ENCODE results near the gene SMARCA2. TPM values are rescaled to one million over a fixed set of nuclear protein-coding genes. Genes with fewer than 3 reads are reported as not detected.
"Not testable (repeated sequence)": the region's sequence is repeated elsewhere in the genome, so short reads cannot be mapped to it uniquely, and the experiment has no call there.

SMARCA2 gene
- total RNA-seq, 1 donor from 2014 or later: 110 TPM

DNA sequence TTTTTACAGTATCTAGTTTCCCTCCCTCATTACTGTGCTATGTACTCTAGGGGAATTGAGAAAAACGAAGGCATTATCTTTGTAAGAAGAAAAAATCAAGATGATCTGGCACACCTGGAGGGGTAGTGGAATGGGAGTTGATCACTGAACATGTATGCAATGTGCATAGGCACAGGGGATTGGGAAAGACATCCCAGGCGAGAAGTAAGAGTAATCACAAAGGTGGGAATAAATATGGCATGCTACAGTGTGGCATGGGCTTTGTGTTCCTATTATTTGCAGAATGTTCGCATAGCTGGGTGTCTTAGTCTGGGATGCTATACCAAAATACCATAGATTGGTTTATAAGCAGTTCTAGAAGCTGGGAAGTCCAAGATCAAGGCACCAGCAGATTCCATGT is 130.6 kb downstream of the SMARCA2 start:
- Mint-ChIP-seq H3K9me3 (ENCODE audit: unreplicated experiment) (no peaks in the 10 kb centered on the region), H3K27ac (ENCODE audit: unreplicated experiment) (no peak overlapping the region), H3K27me3 (ENCODE audit: unreplicated experiment) (no peaks in the 10 kb centered on the region), H3K4me1 (ENCODE audit: unreplicated experiment) (no peaks in the 10 kb centered on the region), H3K4me3 (ENCODE audit: unreplicated experiment) (no peak overlapping the region), H3K36me3 (ENCODE audit: unreplicated experiment) (peaks cover 8% of the 10 kb centered on the region)
- TF ChIP-seq, protein P1, sequence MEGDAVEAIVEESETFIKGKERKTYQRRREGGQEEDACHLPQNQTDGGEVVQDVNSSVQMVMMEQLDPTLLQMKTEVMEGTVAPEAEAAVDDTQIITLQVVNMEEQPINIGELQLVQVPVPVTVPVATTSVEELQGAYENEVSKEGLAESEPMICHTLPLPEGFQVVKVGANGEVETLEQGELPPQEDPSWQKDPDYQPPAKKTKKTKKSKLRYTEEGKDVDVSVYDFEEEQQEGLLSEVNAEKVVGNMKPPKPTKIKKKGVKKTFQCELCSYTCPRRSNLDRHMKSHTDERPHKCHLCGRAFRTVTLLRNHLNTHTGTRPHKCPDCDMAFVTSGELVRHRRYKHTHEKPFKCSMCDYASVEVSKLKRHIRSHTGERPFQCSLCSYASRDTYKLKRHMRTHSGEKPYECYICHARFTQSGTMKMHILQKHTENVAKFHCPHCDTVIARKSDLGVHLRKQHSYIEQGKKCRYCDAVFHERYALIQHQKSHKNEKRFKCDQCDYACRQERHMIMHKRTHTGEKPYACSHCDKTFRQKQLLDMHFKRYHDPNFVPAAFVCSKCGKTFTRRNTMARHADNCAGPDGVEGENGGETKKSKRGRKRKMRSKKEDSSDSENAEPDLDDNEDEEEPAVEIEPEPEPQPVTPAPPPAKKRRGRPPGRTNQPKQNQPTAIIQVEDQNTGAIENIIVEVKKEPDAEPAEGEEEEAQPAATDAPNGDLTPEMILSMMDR (IDR thresholded peaks at IDR 0.05): no peak
- no peak for DNase-seq (ENCODE audit: extremely low spot score, unreplicated experiment)

DNA sequence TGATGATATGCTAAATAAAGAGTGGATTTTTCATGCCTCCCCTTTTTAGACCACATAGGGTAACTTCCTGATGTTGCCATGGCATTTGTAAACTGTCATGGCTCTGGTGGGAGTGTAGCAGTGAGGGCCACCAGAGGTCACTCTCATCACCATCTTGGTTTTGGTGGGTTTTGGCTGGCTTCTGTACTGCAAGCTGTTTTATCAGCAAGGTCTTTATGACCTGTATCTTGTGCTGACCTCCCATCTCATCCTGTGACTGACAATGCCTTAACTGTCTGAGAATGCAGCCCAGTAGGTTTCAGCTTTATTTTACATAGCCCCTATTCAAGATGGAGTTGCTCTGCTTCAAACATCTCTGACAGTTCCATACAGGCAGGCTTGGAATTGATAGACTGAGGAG is 131.6 kb downstream of the SMARCA2 start:
- not testable (repeated sequence) for H3K9me3 Mint-ChIP-seq (ENCODE audit: unreplicated experiment); H3K27ac Mint-ChIP-seq (ENCODE audit: unreplicated experiment); H3K36me3 Mint-ChIP-seq (ENCODE audit: unreplicated experiment); DNase-seq (ENCODE audit: extremely low spot score, unreplicated experiment); H3K27me3 Mint-ChIP-seq (ENCODE audit: unreplicated experiment); H3K4me3 Mint-ChIP-seq (ENCODE audit: unreplicated experiment); H3K4me1 Mint-ChIP-seq (ENCODE audit: unreplicated experiment)
- TF ChIP-seq, protein P1 (IDR thresholded peaks at IDR 0.05): peak; percentile 33

DNA sequence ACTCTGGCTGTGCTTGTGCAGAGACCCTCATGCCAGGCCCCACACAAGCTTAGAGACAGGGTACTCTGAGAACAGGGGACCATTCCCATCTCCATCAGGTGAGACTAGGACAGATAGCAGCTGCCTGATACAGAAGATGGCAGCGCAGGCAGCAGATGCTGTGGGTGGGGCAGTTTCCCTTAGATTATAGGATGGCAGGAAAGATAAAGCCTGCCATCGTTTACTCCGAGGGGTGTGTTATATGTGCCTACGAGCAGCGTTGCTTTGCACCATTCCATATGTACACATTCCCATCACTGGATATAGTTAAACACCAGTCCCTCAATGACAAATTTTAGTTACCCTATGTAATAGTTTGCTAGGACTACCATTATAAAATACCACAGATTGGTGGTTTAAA is 135.2 kb downstream of the SMARCA2 start:
- H3K36me3 Mint-ChIP-seq (ENCODE audit: unreplicated experiment): no peaks in the 10 kb centered on the region
- no peak for DNase-seq (ENCODE audit: extremely low spot score, unreplicated experiment)
- no peaks in the 10 kb centered on the region for H3K4me1 Mint-ChIP-seq (ENCODE audit: unreplicated experiment)
- H3K9me3 Mint-ChIP-seq (ENCODE audit: unreplicated experiment): no peaks in the 10 kb centered on the region
- H3K4me3 Mint-ChIP-seq (ENCODE audit: unreplicated experiment): no peak overlapping the region
- TF ChIP-seq, protein P1 (IDR thresholded peaks at IDR 0.05): no peak
- H3K27ac Mint-ChIP-seq (ENCODE audit: unreplicated experiment): no peak overlapping the region
- H3K27me3 Mint-ChIP-seq (ENCODE audit: unreplicated experiment): no peaks in the 10 kb centered on the region

DNA sequence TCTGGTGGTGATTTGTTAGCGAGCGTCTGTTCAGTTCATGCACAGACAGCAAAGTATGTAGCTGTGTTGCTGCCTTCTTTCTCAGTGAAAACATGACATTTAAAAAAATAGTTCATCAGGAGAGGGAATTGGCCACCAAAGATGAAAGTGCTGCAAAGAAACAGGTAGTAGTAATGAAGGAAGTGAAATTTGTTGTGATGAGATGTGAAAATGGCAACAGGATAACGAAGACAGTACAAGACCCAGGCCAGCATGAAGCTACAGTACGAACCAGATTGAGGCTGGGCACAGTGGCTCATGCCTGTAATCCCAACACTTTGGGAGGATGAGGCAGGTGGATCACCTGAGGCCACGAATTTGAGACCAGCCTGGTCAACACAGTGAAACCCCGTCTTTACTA is 136.0 kb downstream of the SMARCA2 start:
- no peaks in the 10 kb centered on the region for H3K27me3 Mint-ChIP-seq (ENCODE audit: unreplicated experiment)
- TF ChIP-seq, protein P1 (IDR thresholded peaks at IDR 0.05): no peak
- H3K4me1 Mint-ChIP-seq (ENCODE audit: unreplicated experiment): peaks cover 2% of the 10 kb centered on the region
- H3K27ac Mint-ChIP-seq (ENCODE audit: unreplicated experiment): no peak overlapping the region
- no peaks in the 10 kb centered on the region for H3K9me3 Mint-ChIP-seq (ENCODE audit: unreplicated experiment)
- no peak for DNase-seq (ENCODE audit: extremely low spot score, unreplicated experiment)
- H3K4me3 Mint-ChIP-seq (ENCODE audit: unreplicated experiment): no peak overlapping the region
- no peaks in the 10 kb centered on the region for H3K36me3 Mint-ChIP-seq (ENCODE audit: unreplicated experiment)

DNA sequence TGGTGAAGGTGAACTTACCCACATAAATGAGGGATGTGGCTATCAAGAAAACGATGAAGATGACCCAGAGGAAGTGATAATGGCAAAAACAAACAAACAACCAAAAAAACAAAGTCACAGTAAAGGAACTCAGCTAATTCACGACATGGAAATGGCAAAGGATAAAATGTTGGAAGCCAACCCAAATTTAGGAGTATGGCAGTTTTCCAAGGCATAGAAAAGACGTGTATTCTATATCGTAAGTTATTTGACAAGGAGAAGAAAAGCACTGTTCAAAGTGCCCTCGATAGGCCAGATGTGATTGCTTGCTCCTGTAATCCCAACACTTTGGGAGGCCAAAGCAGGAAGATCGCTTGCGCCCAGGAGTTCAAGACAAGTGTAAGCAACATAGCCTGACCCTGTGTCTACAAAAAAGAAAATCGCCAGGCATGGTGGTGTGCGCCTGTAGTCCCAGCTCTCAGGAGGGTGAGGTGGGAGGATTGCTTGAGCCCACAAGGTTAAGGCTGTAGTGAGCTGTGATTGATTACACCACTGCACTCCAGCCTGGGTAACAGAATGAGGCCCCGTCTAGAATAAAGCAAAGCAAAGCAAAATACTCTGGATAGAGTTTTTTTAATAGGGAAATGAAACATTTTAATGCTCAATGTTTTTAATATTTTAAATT is 138.0 kb downstream of the SMARCA2 start:
- Mint-ChIP-seq H3K9me3 (ENCODE audit: unreplicated experiment) (no peaks in the 10 kb centered on the region), H3K4me3 (ENCODE audit: unreplicated experiment) (no peak overlapping the region), H3K4me1 (ENCODE audit: unreplicated experiment) (peaks cover 16% of the 10 kb centered on the region), H3K27me3 (ENCODE audit: unreplicated experiment) (no peaks in the 10 kb centered on the region), H3K27ac (ENCODE audit: unreplicated experiment) (no peak overlapping the region), H3K36me3 (ENCODE audit: unreplicated experiment) (no peaks in the 10 kb centered on the region)
- DNase-seq (ENCODE audit: extremely low spot score, unreplicated experiment): no peak
- TF ChIP-seq, protein P1 (IDR thresholded peaks at IDR 0.05): no peak
